Stomach (tissue), 9 donors: ENCODE data around the gene PFKFB3. TPM values are rescaled to one million over a fixed set of nuclear protein-coding genes. Genes with fewer than 3 reads are reported as not detected.
"Not testable (repeated sequence)": the region's sequence is repeated elsewhere in the genome, so short reads cannot be mapped to it uniquely, and the experiment has no call there.

Source experiments
- DNase-seq, 2 donors: peaks; one replicate each; pipeline versions ENCODE4 v3.0.0 to v3.0.0-alpha.2; 2013 to 2019
- H3K27ac ChIP-seq, 5 donors: fragments of 200-600 bp in 4 of 5; sonication (generic) in 4 of 5; one replicate each; pipeline ENCODE4 v1.5.1; 2013 to 2019; ENCODE audit warnings: mild to moderate bottlenecking in 1 of 5, moderate library complexity in 1 of 5
- H3K27me3 ChIP-seq, 3 donors: fragments of 200-600 bp; sonication (generic); one replicate each; pipeline ENCODE4 v1.5.1; 2017 to 2019; ENCODE audit warnings: mixed run types in 1 of 3
- H3K36me3 ChIP-seq, 4 donors: fragments of 200-600 bp; sonication (generic); 1 replicate in 3 of 4; 2 replicates in 1 of 4; pipeline ENCODE4 v1.5.1; 2016 to 2019
- H3K4me1 ChIP-seq, 4 donors: fragments of 200-600 bp; sonication (generic); one replicate each; pipeline ENCODE4 v1.5.1; 2016 to 2019
- H3K4me3 ChIP-seq, 4 donors: fragments of 200-600 bp; sonication (generic) in 3 of 4; one replicate each; pipeline ENCODE4 v1.5.1; 2016 to 2019; ENCODE audit warnings: mild to moderate bottlenecking in 1 of 4
- H3K9me3 ChIP-seq, 4 donors: fragments of 200-600 bp; sonication (generic); one replicate each; pipeline ENCODE4 v1.5.1; 2016 to 2019
- EP300 ChIP-seq: sonication (generic); formaldehyde crosslinking; IDR thresholded peaks from one replicate; pipeline ENCODE4 v1.6.1; 2017; ENCODE audit warnings: antibody characterized with exemption
- POLR2A ChIP-seq, 4 donors: fragments of 450-650 bp; IDR thresholded peaks; one replicate each; pipeline ENCODE4 v1.6.1; 2016; ENCODE audit warnings: antibody characterized with exemption in 4 of 4, control low read depth in 2 of 4, mild to moderate bottlenecking in 1 of 4, moderate library complexity in 1 of 4
- POLR2AphosphoS5 ChIP-seq, 3 donors: sonication (generic); formaldehyde crosslinking; IDR thresholded peaks; one replicate each; pipeline ENCODE4 v1.6.1; 2016; ENCODE audit warnings: antibody characterized with exemption in 3 of 3
- WGBS, 5 donors: extraction: QIAGEN DNeasy Blood & Tissue Kit in 3 of 5; methylation state at CpG; one replicate each; pipeline versions ENCODE4 v1.1.5 to v1.1.7; 2013 to 2018; 5-methylcytosine and 5-hydroxymethylcytosine counted together
- intact Hi-C: fragments of 100-400 bp; cut with DNase I; formaldehyde crosslinking; loops from one replicate; pipeline ENCODE4 v1.15.1; 2023; ENCODE audit warnings: low total_unique reads
- polyA plus RNA-seq, 3 donors: library from polyadenylated mRNA; stranded (reverse); fragments of 200-250 nt; gene quantifications; one replicate each; pipeline ENCODE4 v1.2.3, GENCODE V29; 2013
- total RNA-seq, 5 donors: library from RNA; depleted of rRNA; stranded (reverse); fragments of >200 nt; gene quantifications; one replicate each; pipeline versions ENCODE4 v1.1.0 to v1.2.3, GENCODE V29; 2014 to 2016
- TF ChIP-seq, protein P1 (sequence below), 7 experiments: fragments of 450-650 bp in 4 of 7; fragments of 200-600 bp in 3 of 7; sonication (generic) in 3 of 7; IDR thresholded peaks; one replicate each; pipeline ENCODE4 v1.5.1; 2016 to 2019; ENCODE audit warnings: antibody characterized with exemption in 7 of 7, control low read depth in 2 of 7, mild to moderate bottlenecking in 1 of 7
- donor health status: healthy with polysubstance abuse.
- donor health status: Bipolar disorder and iron deficiency.
- donor health status: healthy.

Gene PFKFB3
- total and polyA plus RNA-seq, 8 donors, result 17.7 to 199 (median 38.0) TPM

DNA sequence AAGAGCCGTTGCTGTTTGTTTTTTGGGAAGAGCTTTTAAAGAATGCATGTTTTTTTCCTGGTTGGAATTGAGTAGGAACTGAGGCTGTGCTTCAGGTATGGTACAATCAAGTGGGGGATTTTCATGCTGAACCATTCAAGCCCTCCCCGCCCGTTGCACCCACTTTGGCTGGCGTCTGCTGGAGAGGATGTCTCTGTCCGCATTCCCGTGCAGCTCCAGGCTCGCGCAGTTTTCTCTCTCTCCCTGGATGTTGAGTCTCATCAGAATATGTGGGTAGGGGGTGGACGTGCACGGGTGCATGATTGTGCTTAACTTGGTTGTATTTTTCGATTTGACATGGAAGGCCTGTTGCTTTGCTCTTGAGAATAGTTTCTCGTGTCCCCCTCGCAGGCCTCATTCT lies 31.6 kb downstream of the PFKFB3 start:
- Histone ChIP-seq H3K4me3 (no peak overlapping the region), H3K4me1 (peaks cover 0 to 10% (median 2%) of the 10 kb centered on the region in 4 donors), H3K36me3 (peaks cover 48 to 80% (median 76%) of the 10 kb centered on the region in 4 donors), H3K27ac (no peak overlapping the region), H3K27me3 (no peaks in the 10 kb centered on the region), H3K9me3 (no peaks in the 10 kb centered on the region)
- 89 to 94% (median 91%) methylated on average over 13 of the region's 13 CpGs for WGBS, 5 donors
- no peak for DNase-seq
- TF ChIP-seq, protein P1, sequence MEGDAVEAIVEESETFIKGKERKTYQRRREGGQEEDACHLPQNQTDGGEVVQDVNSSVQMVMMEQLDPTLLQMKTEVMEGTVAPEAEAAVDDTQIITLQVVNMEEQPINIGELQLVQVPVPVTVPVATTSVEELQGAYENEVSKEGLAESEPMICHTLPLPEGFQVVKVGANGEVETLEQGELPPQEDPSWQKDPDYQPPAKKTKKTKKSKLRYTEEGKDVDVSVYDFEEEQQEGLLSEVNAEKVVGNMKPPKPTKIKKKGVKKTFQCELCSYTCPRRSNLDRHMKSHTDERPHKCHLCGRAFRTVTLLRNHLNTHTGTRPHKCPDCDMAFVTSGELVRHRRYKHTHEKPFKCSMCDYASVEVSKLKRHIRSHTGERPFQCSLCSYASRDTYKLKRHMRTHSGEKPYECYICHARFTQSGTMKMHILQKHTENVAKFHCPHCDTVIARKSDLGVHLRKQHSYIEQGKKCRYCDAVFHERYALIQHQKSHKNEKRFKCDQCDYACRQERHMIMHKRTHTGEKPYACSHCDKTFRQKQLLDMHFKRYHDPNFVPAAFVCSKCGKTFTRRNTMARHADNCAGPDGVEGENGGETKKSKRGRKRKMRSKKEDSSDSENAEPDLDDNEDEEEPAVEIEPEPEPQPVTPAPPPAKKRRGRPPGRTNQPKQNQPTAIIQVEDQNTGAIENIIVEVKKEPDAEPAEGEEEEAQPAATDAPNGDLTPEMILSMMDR (IDR thresholded peaks at IDR 0.05), result no peak
- intact Hi-C loops, result no loop called here

DNA sequence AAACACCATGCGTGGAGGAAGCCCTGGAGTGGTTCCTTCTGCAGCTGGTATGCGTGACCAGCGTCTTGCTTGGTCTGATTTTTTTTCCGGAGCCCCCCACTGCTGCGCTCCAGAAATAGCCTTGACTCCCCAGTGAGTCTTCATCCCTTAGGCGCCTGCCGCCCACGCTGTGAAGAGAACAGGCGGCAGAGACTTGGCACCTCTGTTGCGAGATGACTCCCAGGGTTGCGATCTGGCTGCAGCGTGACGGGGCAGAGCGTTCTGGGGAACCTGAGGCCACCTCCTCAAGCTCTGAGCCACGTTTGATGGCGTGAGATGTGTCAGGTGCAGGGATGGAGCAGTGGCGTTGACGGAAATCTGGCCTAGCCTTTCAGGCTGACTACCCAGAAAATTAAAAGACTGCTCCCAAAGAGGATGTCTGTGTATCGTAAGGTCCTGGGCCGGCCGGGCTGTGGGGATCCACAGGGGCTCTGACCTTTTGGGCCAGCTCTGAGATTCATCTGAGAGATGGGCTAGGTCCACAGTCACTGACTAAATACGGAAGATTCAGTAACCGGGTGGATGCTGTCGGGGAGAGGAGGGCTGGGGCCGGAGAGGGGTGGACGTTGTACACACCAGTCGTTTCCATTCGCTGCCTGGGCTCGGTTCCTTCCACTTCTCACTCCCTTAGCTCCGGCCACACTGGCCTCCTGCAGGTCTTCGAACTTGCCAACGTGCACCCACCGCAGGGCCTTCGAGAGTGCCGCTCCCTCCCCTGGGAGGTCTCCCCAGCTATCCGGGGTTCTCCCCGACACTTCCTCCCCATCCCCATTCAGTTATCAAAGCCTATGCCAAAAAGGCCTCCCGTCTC lies 33.8 kb downstream of the PFKFB3 start:
- H3K27ac ChIP-seq, result no peak overlapping the region
- H3K36me3 ChIP-seq, result peaks cover 27 to 64% (median 54%) of the 10 kb centered on the region in 4 donors
- peaks cover 0 to 13% (median 2%) of the 10 kb centered on the region in 4 donors for H3K4me1 ChIP-seq
- no peak for DNase-seq
- TF ChIP-seq, protein P1 (IDR thresholded peaks at IDR 0.05), result no peak
- TF ChIP-seq POLR2A (IDR thresholded peaks at IDR 0.05) (no peak), EP300 (no peak), POLR2AphosphoS5 (IDR thresholded peaks at IDR 0.05) (no peak)
- H3K27me3 ChIP-seq, result no peaks in the 10 kb centered on the region
- no peaks in the 10 kb centered on the region for H3K9me3 ChIP-seq
- 92 to 97% (median 92%) methylated on average over 38 of the region's 38 CpGs for WGBS, 5 donors
- intact Hi-C loops, result no loop called here
- no peak overlapping the region for H3K4me3 ChIP-seq

DNA sequence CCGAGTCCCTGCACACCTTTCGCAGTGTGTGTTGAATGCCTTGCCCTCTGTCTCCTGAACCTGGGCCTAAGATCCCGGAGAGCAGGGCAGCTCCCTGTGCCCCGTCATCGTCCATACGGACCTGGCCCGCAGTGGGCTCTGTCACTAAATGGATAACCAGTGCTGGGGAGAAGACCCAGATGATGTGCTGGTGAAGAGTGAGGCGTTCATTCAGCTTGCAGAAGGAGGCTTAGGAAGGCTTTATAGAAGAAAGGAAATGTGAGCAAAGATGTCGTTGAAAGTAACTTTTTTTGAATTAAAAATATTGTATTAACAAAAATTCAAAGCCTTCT lies 34.4 kb downstream of the PFKFB3 start:
- H3K27ac ChIP-seq, result no peak overlapping the region
- H3K4me3 ChIP-seq, result no peak overlapping the region
- no peaks in the 10 kb centered on the region for H3K27me3 ChIP-seq
- H3K9me3 ChIP-seq, result no peaks in the 10 kb centered on the region
- intact Hi-C loops, result no loop called here
- TF ChIP-seq POLR2A (IDR thresholded peaks at IDR 0.05) (no peak), EP300 (no peak), POLR2AphosphoS5 (IDR thresholded peaks at IDR 0.05) (no peak)
- TF ChIP-seq, protein P1 (IDR thresholded peaks at IDR 0.05), result no peak
- WGBS, 5 donors, result 90 to 96% (median 94%) methylated on average over 9 of the region's 9 CpGs
- H3K4me1 ChIP-seq, result peaks cover 0 to 18% (median 2%) of the 10 kb centered on the region in 4 donors
- DNase-seq, result no peak
- H3K36me3 ChIP-seq, result peaks cover 21 to 58% (median 48%) of the 10 kb centered on the region in 4 donors

DNA sequence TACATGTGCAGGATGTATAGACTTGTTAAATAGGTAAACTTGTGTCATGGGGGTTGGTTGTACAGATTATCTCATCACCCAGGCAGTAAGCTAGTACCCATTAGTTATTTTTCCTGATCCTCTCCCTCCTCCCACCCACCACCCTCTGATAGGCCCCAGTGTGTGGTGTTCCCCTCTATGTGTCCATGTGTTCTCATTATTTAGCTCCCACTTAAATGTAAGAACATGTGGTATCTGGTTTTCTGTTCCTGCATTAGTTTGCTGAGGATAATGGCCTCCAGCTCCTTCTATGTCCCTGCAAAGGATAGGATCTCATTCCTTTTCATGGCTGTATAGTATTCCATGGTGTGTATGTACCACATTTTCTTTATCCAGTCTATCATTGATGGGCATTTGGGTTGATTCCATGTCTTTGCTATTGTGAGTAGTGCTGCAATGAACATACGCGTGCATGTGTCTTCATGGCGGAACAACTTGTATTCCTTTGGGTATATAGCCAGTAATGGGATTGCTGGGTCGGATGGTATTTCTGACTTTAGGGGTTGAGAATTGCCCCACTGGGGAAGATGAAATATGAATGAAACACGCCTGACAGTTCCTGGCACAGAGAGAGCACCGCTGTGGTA lies 36.0 kb downstream of the PFKFB3 start:
- H3K9me3 ChIP-seq, H3K27me3 ChIP-seq, DNase-seq, H3K4me3 ChIP-seq, intact Hi-C loops: not testable (repeated sequence)
- peaks cover 0 to 21% (median 2%) of the 10 kb centered on the region in 4 donors for H3K4me1 ChIP-seq
- H3K36me3 ChIP-seq, result peaks cover 5 to 43% (median 36%) of the 10 kb centered on the region in 4 donors
- WGBS, 5 donors, result 85 to 96% (median 93%) methylated on average over 6 of the region's 6 CpGs
- peak overlapping the region in 1 of 5 donors; percentile 59 for H3K27ac ChIP-seq
